GM21786 (cell line): Measurements from ENCODE around the gene TSPYL2.

Experiments used
- ATAC-seq: cut with Tn5 transposase; IDR thresholded peaks from one replicate; pipeline ENCODE4 v1.9.1; 2021; ENCODE audit not compliant: unreplicated experiment

The TSPYL2 gene

GRCh38 chrX:53125506-53125905 is 43.3 kb downstream of the TSPYL2 start:
- no peak for ATAC-seq

GRCh38 chrX:53126377-53126776 is 44.2 kb downstream of the TSPYL2 start:
- ATAC-seq, result no peak

GRCh38 chrX:53128097-53128749 is 46.1 kb downstream of the TSPYL2 start:
- ATAC-seq, result no peak

GRCh38 chrX:53133400-53133799 is 51.2 kb downstream of the TSPYL2 start:
- ATAC-seq, result no peak

GRCh38 chrX:53135581-53135980 is 53.4 kb downstream of the TSPYL2 start:
- no peak for ATAC-seq
